HUES6 (cell line): ENCODE data around the gene IL37.

Source experiments
- H3K27ac ChIP-seq: 2 replicates; pipeline ENCODE4 v1.7.0; 2013; ENCODE audit warnings: low read depth, mild to moderate bottlenecking, low read length, inconsistent platforms
- H3K27me3 ChIP-seq: 2 replicates; pipeline ENCODE4 v1.6.1; 2013; ENCODE audit warnings: low read length; ENCODE audit not compliant: control insufficient read depth, insufficient read depth
- H3K36me3 ChIP-seq: 2 replicates; pipeline ENCODE4 v1.6.1; 2013; ENCODE audit warnings: low read length; ENCODE audit not compliant: control insufficient read depth, insufficient read depth
- H3K4me1 ChIP-seq: 2 replicates; pipeline ENCODE4 v1.6.1; 2013; ENCODE audit warnings: low read length; ENCODE audit not compliant: control insufficient read depth, insufficient read depth
- H3K4me3 ChIP-seq: 2 replicates; pipeline ENCODE4 v1.5.1; 2013; ENCODE audit warnings: low read depth, low read length
- H3K9ac ChIP-seq: one replicate; pipeline ENCODE4 v1.6.1; 2013; ENCODE audit warnings: mild to moderate bottlenecking, low read length
- H3K9me3 ChIP-seq: 2 replicates; pipeline ENCODE4 v1.6.1; 2013; ENCODE audit warnings: low read depth, low read length; ENCODE audit not compliant: control insufficient read depth, insufficient read depth

Gene IL37

GRCh38 chr2:112940859-112941625 lies 30.1 kb downstream of the IL37 start:
- no peaks in the 10 kb centered on the region for H3K4me1 ChIP-seq
- no peaks in the 10 kb centered on the region for H3K36me3 ChIP-seq
- H3K4me3 ChIP-seq = no peak overlapping the region
- no peak overlapping the region for H3K27ac ChIP-seq
- H3K9me3 ChIP-seq = peaks cover 1% of the 10 kb centered on the region; the same call in 1 of the 2 replicates
- 0 out of 2 replicates have a peak, but pooled peaks cover 5% of the 10 kb centered on the region for H3K27me3 ChIP-seq
- H3K9ac ChIP-seq = no peak overlapping the region

GRCh38 chr2:112941753-112942653 lies 31.0 kb downstream of the IL37 start:
- Histone ChIP-seq H3K27ac (no peak overlapping the region), H3K36me3 (no peaks in the 10 kb centered on the region), H3K27me3 (0 out of 2 replicates have a peak, but pooled peaks cover 5% of the 10 kb centered on the region), H3K4me3 (no peak overlapping the region), H3K9ac (no peak overlapping the region), H3K4me1 (no peaks in the 10 kb centered on the region), H3K9me3 (peaks cover 9% of the 10 kb centered on the region; the same call in 1 of the 2 replicates)

GRCh38 chr2:112942654-112943002 lies 31.7 kb downstream of the IL37 start:
- H3K9me3 ChIP-seq = peaks cover 12% of the 10 kb centered on the region; the same call in 1 of the 2 replicates
- H3K27ac ChIP-seq = no peak overlapping the region
- no peaks in the 10 kb centered on the region for H3K36me3 ChIP-seq
- no peak overlapping the region for H3K9ac ChIP-seq
- no peaks in the 10 kb centered on the region for H3K4me1 ChIP-seq
- 0 out of 2 replicates have a peak, but pooled peaks cover 3% of the 10 kb centered on the region for H3K27me3 ChIP-seq
- no peak overlapping the region for H3K4me3 ChIP-seq

GRCh38 chr2:112944971-112945370 lies 34.0 kb downstream of the IL37 start:
- Histone ChIP-seq H3K36me3 (no peaks in the 10 kb centered on the region), H3K27ac (no peak overlapping the region), H3K9me3 (peaks cover 14% of the 10 kb centered on the region; the same call in 1 of the 2 replicates), H3K4me1 (no peaks in the 10 kb centered on the region), H3K4me3 (no peak overlapping the region), H3K27me3 (0 out of 2 replicates have a peak, but pooled peaks cover 4% of the 10 kb centered on the region), H3K9ac (no peak overlapping the region)

GRCh38 chr2:112946086-112946485 lies 35.1 kb downstream of the IL37 start:
- H3K9me3 ChIP-seq = peaks cover 14% of the 10 kb centered on the region; the same call in 1 of the 2 replicates
- H3K4me1 ChIP-seq = no peaks in the 10 kb centered on the region
- H3K27ac ChIP-seq = no peak overlapping the region
- 0 out of 2 replicates have a peak, but pooled peaks cover 4% of the 10 kb centered on the region for H3K27me3 ChIP-seq
- no peak overlapping the region for H3K9ac ChIP-seq
- H3K36me3 ChIP-seq = no peaks in the 10 kb centered on the region
- no peak overlapping the region for H3K4me3 ChIP-seq

GRCh38 chr2:112947374-112947773 lies 36.4 kb downstream of the IL37 start:
- no peaks in the 10 kb centered on the region for H3K4me1 ChIP-seq
- no peak overlapping the region for H3K9ac ChIP-seq

GRCh38 chr2:112949456-112949855 lies 38.5 kb downstream of the IL37 start:
- H3K4me3 ChIP-seq = no peak overlapping the region
- peaks cover 14% of the 10 kb centered on the region; the same call in 1 of the 2 replicates for H3K9me3 ChIP-seq
- no peak overlapping the region for H3K27ac ChIP-seq
- H3K9ac ChIP-seq = no peak overlapping the region
- 0 out of 2 replicates have a peak, but pooled peaks cover 4% of the 10 kb centered on the region for H3K27me3 ChIP-seq
- H3K4me1 ChIP-seq = no peaks in the 10 kb centered on the region
- no peaks in the 10 kb centered on the region for H3K36me3 ChIP-seq

More at GRCh38 chr2:112947374-112947773, 36.4 kb downstream of the IL37 start:
- Histone ChIP-seq H3K27me3 (0 out of 2 replicates have a peak, but pooled peaks cover 4% of the 10 kb centered on the region), H3K27ac (no peak overlapping the region), H3K9me3 (peaks cover 14% of the 10 kb centered on the region; the same call in 1 of the 2 replicates), H3K36me3 (no peaks in the 10 kb centered on the region), H3K4me3 (no peak overlapping the region)

GRCh38 chr2:112954364-112954763 lies 43.4 kb downstream of the IL37 start:
- H3K4me1 ChIP-seq = peaks cover 3% of the 10 kb centered on the region; the same call in 1 of the 2 replicates
- no peaks in the 10 kb centered on the region for H3K36me3 ChIP-seq
- H3K4me3 ChIP-seq = no peak overlapping the region
- H3K9ac ChIP-seq = no peak overlapping the region
- H3K27ac ChIP-seq = no peak overlapping the region
- 0 out of 2 replicates have a peak, but pooled peaks cover 9% of the 10 kb centered on the region for H3K27me3 ChIP-seq
- H3K9me3 ChIP-seq = no peaks in the 10 kb centered on the region

- no peak overlapping the region for H3K4me3 ChIP-seq
- H3K27ac ChIP-seq = no peak overlapping the region
These were observed 46.5 kb downstream of the IL37 start for GRCh38 chr2:112957511-112957910.

GRCh38 chr2:112958428-112959108 lies 47.6 kb downstream of the IL37 start:
- Histone ChIP-seq H3K27ac (no peak overlapping the region), H3K4me3 (no peak overlapping the region), H3K9me3 (no peaks in the 10 kb centered on the region), H3K36me3 (no peaks in the 10 kb centered on the region), H3K4me1 (peaks cover 3% of the 10 kb centered on the region; the same call in 1 of the 2 replicates), H3K27me3 (0 out of 2 replicates have a peak, but pooled peaks cover 5% of the 10 kb centered on the region), H3K9ac (no peak overlapping the region)

More at GRCh38 chr2:112957511-112957910, 46.5 kb downstream of the IL37 start:
- H3K9me3 ChIP-seq = no peaks in the 10 kb centered on the region
- 0 out of 2 replicates have a peak, but pooled peaks cover 5% of the 10 kb centered on the region for H3K27me3 ChIP-seq
- H3K36me3 ChIP-seq = no peaks in the 10 kb centered on the region
- peaks cover 3% of the 10 kb centered on the region; the same call in 1 of the 2 replicates for H3K4me1 ChIP-seq
- H3K9ac ChIP-seq = no peak overlapping the region
